ENCODE data around the gene PCDH1.

GRCh38 chr5:141874262-141874964 lies 3.8 kb downstream of the PCDH1 start:
- TF ChIP-seq YY1 (IDR thresholded peaks at IDR 0.05; ENCODE audit: insufficient read depth, insufficient read length) (no peak), SUZ12 (IDR thresholded peaks at IDR 0.05; ENCODE audit: extremely low read depth, insufficient read depth, insufficient read length) (no peak), ZNF274 (IDR thresholded peaks at IDR 0.05; ENCODE audit: low read depth, low read length) (no peak)

All from NT2/D1 (cell line).